Activated naive CD4-positive, alpha-beta T cell treated with anti-CD3 and anti-CD28 coated beads for 36 hours (primary cell): Measurements from ENCODE around the gene RALB. TPM values are rescaled to one million over a fixed set of nuclear protein-coding genes. Genes with fewer than 3 reads are reported as not detected.
"Not testable (repeated sequence)": the region's sequence is repeated elsewhere in the genome, so short reads cannot be mapped to it uniquely, and the experiment has no call there.

Experiments
- CTCF ChIA-PET: fragments of 350-600 bp; sonication (Branson Sonifier 250); formaldehyde crosslinking; loops from one replicate; lab custom pipeline; 2021; ENCODE audit warnings: antibody characterized with exemption; lab: Charles Lee
- DNase-seq: peaks from one replicate; pipeline ENCODE4 v3.0.0-alpha.2; 2020
- H3K27ac Mint-ChIP-seq: one replicate; pipeline ENCODE4 v1.8.0; 2021; ENCODE audit warnings: mild to moderate bottlenecking, mixed read lengths
- H3K27me3 Mint-ChIP-seq: one replicate; pipeline ENCODE4 v1.8.0; 2021; ENCODE audit warnings: low read depth, mixed read lengths
- H3K36me3 Mint-ChIP-seq: one replicate; pipeline ENCODE4 v1.8.0; 2021; ENCODE audit warnings: low read depth, mixed read lengths
- H3K4me1 Mint-ChIP-seq: one replicate; pipeline ENCODE4 v1.8.0; 2021; ENCODE audit warnings: low read depth, mixed read lengths
- H3K4me3 Mint-ChIP-seq: one replicate; pipeline ENCODE4 v1.8.0; 2021; ENCODE audit warnings: mild to moderate bottlenecking, moderate library complexity, mixed read lengths
- H3K9me3 Mint-ChIP-seq: one replicate; pipeline ENCODE4 v1.8.0; 2021; ENCODE audit warnings: mixed read lengths
- intact Hi-C: fragments of 100-400 bp; cut with micrococcal nuclease; formaldehyde crosslinking; loops from one replicate; pipeline ENCODE4 v1.15.1; 2023
- total RNA-seq, 2 experiments: library from RNA; stranded (reverse); gene quantifications; one replicate each; pipeline ENCODE4 v1.2.3, GENCODE V29; 2021

Gene RALB
- total RNA-seq, 2 experiments from 2014 or later, result 16.4 to 19.3 TPM

DNA sequence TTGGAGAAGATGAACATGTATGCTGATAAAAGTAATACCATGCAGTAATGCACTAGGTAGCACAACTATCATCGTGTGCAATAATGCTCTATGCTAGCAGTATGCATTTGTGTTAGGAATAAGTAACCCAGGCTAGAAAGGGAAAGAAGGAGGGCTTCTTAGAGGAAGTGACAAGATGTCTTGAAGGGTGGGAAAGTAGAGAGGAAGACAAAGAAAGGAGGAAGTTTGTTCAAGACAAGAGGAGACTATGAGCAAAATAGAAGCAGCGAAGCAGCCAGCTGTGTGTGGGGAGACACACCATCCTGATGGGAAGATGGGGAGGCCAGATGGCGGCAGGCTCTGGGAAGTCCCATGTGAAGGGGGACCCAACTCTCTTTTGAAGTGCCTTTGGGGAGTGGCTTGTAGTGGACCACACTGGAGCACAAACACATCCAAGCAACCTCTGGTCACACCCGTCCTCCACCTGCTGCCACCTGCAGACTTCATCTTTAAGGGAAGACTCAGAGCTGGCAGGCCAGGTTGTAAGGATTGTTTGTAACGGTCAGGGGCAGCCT, 53.4 kb downstream of the RALB start:
- H3K4me3 Mint-ChIP-seq, result no peak overlapping the region
- CTCF ChIA-PET, result no interaction called here
- H3K27me3 Mint-ChIP-seq, result no peaks in the 10 kb centered on the region
- H3K36me3 Mint-ChIP-seq, result no peaks in the 10 kb centered on the region
- H3K4me1 Mint-ChIP-seq, result peaks cover 3% of the 10 kb centered on the region
- DNase-seq, result no peak
- intact Hi-C loops, result no loop called here
- no peak overlapping the region for H3K27ac Mint-ChIP-seq
- no peaks in the 10 kb centered on the region for H3K9me3 Mint-ChIP-seq

GRCh38 chr2:120307482-120307881, 54.8 kb downstream of the RALB start:
- intact Hi-C loops, result no loop called here
- DNase-seq, result no peak
- H3K9me3 Mint-ChIP-seq, result no peaks in the 10 kb centered on the region
- H3K4me1 Mint-ChIP-seq, result peaks cover under 1% of the 10 kb centered on the region
- no peak overlapping the region for H3K27ac Mint-ChIP-seq
- H3K36me3 Mint-ChIP-seq, result no peaks in the 10 kb centered on the region
- H3K4me3 Mint-ChIP-seq, result no peak overlapping the region
- CTCF ChIA-PET, result no interaction called here
- H3K27me3 Mint-ChIP-seq, result no peaks in the 10 kb centered on the region

DNA sequence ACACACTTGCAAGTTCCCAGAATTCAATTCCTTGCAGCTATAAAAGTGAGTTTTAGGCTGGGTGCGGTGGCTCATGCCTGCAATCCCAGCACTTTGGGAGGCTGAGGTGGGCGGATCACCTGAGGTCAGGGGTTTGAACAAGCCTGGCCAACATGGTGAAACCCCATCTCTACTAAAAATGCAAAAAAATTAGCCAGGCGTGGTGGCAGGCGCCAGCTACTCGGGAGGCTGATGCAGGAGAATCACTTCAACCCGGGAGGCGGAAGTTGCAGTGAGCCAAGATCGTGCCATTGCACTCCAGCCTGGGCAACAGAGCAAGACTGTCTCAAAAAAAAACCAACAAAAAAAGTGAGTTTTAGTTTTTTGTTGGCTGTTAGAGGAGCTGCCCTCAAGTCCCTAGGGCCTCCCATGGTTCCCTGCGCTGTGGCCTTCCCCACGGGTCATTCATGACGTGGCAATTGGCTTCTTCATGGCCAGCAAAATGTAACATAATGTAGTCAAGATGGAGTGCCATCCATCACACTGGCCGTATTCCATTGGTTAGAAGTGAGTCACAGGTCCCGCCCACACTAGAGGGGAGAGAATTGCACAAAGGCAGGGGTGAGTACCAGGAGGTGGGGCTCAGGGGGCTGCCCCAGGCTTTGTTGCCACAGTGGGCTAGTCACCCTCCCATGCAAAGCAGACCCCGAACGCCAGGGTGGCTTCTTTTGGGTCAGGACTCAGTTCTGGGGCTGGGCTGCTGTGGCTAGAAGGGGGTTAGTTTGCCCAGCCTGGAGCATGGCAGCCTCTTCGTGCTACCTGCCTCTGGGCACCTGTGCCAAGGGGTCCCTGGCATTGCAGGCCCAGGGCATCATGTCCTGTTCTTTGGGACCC, 55.6 kb downstream of the RALB start:
- Mint-ChIP-seq H3K9me3 (no peaks in the 10 kb centered on the region), H3K27me3 (no peaks in the 10 kb centered on the region), H3K4me3 (no peak overlapping the region), H3K36me3 (no peaks in the 10 kb centered on the region), H3K4me1 (peaks cover 9% of the 10 kb centered on the region), H3K27ac (no peak overlapping the region)
- intact Hi-C loops, result no loop called here
- CTCF ChIA-PET, result interaction anchor here (0.6 kb wide), 1 partner anchor 37 kb away, joined by 5 read pairs; no protein-coding TSS in a partner anchor
- no peak for DNase-seq

DNA sequence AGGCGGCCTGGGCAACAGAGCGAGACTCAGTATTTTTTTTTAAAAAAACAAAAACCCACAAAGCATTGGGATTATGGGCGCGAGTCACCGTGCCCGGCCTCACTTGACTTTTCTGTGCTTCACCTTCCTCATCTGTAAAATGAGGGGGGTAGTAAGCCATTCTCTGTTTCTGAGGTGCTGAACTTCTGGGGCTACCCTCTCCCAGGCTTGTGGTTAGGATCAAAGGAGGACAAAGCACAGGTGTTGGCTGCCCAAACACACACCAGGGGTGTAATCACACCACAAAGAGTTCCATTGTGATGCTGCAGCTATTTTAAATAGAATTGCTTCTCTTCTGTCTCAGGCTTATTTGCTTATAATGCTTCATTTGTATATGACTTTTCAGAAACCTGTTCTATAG, 57.5 kb downstream of the RALB start:
- no peak for DNase-seq
- Mint-ChIP-seq H3K36me3 (no peaks in the 10 kb centered on the region), H3K9me3 (no peaks in the 10 kb centered on the region), H3K4me1 (peaks cover 27% of the 10 kb centered on the region), H3K4me3 (no peak overlapping the region), H3K27me3 (no peaks in the 10 kb centered on the region), H3K27ac (no peak overlapping the region)
- intact Hi-C loops, result loop anchor here (5.0 kb wide), 1 partner anchor 483 kb away; no protein-coding TSS in a partner anchor
- CTCF ChIA-PET, result no interaction called here

DNA sequence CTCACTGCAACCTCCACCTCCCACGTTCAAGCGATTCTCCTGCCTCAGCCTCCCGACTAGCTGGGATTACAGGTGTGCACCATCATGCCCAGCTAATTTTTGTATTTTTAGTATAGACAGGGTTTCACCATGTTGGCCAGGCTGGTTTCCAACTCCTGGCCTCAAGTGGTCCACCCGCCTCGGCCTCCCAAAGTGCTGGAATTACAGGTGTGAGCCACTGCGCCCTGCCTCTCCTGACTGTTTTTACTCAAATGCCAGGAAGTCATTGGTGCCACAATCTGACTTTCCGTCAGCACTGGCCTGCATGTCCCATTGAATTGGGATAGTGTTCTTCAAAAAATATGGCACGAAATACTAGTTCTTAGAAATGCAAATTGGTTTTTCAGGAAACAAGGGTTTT, 58.2 kb downstream of the RALB start:
- CTCF ChIA-PET, result interaction anchor here (0.6 to 4.2 kb wide), 4 partner anchors 24 to 876 kb away, joined by 3 to 30 read pairs (median 3); partner anchors contain the start of gene RALB

GRCh38 chr2:120312076-120312475, 59.4 kb downstream of the RALB start:
- H3K27me3 Mint-ChIP-seq, result no peaks in the 10 kb centered on the region
- no peak for DNase-seq
- CTCF ChIA-PET, result interaction anchor here (0.6 to 4.3 kb wide), 18 partner anchors 9 to 670 kb away, joined by 3 to 68 read pairs (median 6); partner anchors contain the start of gene RALB
- no peak overlapping the region for H3K4me3 Mint-ChIP-seq
- no peaks in the 10 kb centered on the region for H3K9me3 Mint-ChIP-seq
- H3K4me1 Mint-ChIP-seq, result peaks cover 32% of the 10 kb centered on the region
- H3K27ac Mint-ChIP-seq, result no peak overlapping the region
- H3K36me3 Mint-ChIP-seq, result no peaks in the 10 kb centered on the region
- intact Hi-C loops, result loop anchor here (2.0 to 5.0 kb wide), 4 partner anchors 299 to 671 kb away; partner anchors contain the start of gene EPB41L5

More for the DNA sequence above, 58.2 kb downstream of the RALB start:
- H3K9me3 Mint-ChIP-seq, H3K27ac Mint-ChIP-seq, DNase-seq, H3K4me3 Mint-ChIP-seq, H3K36me3 Mint-ChIP-seq, H3K27me3 Mint-ChIP-seq: not testable (repeated sequence)
- H3K4me1 Mint-ChIP-seq, result peaks cover 32% of the 10 kb centered on the region
- intact Hi-C loops, result loop anchor here (5.0 kb wide), 1 partner anchor 484 kb away; no protein-coding TSS in a partner anchor

DNA sequence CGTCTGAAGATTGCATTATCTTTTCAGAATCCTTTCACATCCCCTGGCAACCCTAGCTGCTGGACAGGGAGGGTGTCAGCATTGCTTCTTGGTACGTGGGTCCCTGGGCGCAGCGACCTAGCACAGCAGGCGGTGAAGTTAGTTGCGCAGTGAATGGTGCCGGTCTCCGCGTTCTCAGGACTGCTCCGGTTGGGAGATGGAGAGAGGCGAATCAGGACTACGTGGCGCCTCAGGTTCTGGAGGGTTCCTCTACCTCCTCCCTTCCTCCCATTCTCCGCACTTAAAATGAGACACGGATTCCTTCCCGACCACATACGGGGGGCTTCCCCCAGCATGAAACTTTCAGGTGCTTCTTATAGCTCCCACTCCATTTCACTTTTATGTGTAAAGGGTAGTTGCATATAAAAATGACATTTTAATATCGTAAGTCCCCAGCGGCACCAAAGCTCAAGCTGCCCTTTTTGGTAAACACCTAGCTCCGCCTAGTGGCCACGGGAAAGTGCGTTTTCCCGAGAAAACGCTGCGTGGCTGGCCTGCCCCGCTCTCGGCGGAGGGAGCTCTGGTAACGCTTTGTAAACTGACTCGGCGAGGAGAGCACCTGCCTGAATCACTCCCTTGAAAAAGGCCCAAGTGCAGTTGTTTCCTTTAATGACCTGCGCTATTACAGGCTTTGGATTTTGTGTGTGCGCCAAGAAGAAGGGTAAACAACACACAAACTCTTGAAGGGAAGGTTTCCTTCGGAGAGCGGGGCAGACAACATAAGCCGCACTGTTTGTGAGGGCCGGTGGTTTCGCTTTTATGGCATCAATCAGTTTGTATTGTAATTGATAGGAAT, 60.4 kb downstream of the RALB start:
- H3K27ac Mint-ChIP-seq, result no peak overlapping the region
- CTCF ChIA-PET, result interaction anchor here (0.7 to 4.3 kb wide), 42 partner anchors 10 to 1162 kb away, joined by 3 to 68 read pairs (median 5); partner anchors contain the start of genes EPB41L5 and RALB

GRCh38 chr2:120313695-120314615, 61.3 kb downstream of the RALB start:
- CTCF ChIA-PET, result interaction anchor here (0.7 to 4.3 kb wide), 43 partner anchors 10 to 673 kb away, joined by 3 to 68 read pairs (median 6); partner anchors contain the start of genes EPB41L5 and RALB
- Mint-ChIP-seq H3K36me3 (no peaks in the 10 kb centered on the region), H3K27ac (no peak overlapping the region), H3K4me1 (peaks cover 32% of the 10 kb centered on the region), H3K27me3 (no peaks in the 10 kb centered on the region), H3K4me3 (peak overlapping the region; percentile 65), H3K9me3 (no peaks in the 10 kb centered on the region)
- no peak for DNase-seq
- intact Hi-C loops, result loop anchor here (1.0 to 5.0 kb wide), 15 partner anchors 62 to 673 kb away; partner anchors contain the start of genes EPB41L5 and RALB

More for the DNA sequence above, 60.4 kb downstream of the RALB start:
- H3K27me3 Mint-ChIP-seq, result no peaks in the 10 kb centered on the region
- peaks cover 32% of the 10 kb centered on the region for H3K4me1 Mint-ChIP-seq
- peak overlapping the region; percentile 65 for H3K4me3 Mint-ChIP-seq
- no peaks in the 10 kb centered on the region for H3K9me3 Mint-ChIP-seq
- intact Hi-C loops, result loop anchor here (1.0 to 5.0 kb wide), 15 partner anchors 61 to 672 kb away; partner anchors contain the start of genes EPB41L5 and RALB
- H3K36me3 Mint-ChIP-seq, result no peaks in the 10 kb centered on the region
- peak; percentile 92 for DNase-seq

- no peaks in the 10 kb centered on the region for H3K9me3 Mint-ChIP-seq
- peak overlapping the region; percentile 9 for H3K4me3 Mint-ChIP-seq
- intact Hi-C loops, result loop anchor here (5.0 kb wide), 1 partner anchor 488 kb away; no protein-coding TSS in a partner anchor
- H3K36me3 Mint-ChIP-seq, result no peaks in the 10 kb centered on the region
- H3K27ac Mint-ChIP-seq, result no peak overlapping the region
- peak; percentile 46 for DNase-seq
- no peaks in the 10 kb centered on the region for H3K27me3 Mint-ChIP-seq
- peaks cover 32% of the 10 kb centered on the region for H3K4me1 Mint-ChIP-seq
- CTCF ChIA-PET, result interaction anchor here (0.8 to 4.3 kb wide), 15 partner anchors 12 to 366 kb away, joined by 3 to 68 read pairs (median 7); partner anchors contain the start of gene RALB
Measured at GRCh38 chr2:120314690-120315366, 62.2 kb downstream of the RALB start.

DNA sequence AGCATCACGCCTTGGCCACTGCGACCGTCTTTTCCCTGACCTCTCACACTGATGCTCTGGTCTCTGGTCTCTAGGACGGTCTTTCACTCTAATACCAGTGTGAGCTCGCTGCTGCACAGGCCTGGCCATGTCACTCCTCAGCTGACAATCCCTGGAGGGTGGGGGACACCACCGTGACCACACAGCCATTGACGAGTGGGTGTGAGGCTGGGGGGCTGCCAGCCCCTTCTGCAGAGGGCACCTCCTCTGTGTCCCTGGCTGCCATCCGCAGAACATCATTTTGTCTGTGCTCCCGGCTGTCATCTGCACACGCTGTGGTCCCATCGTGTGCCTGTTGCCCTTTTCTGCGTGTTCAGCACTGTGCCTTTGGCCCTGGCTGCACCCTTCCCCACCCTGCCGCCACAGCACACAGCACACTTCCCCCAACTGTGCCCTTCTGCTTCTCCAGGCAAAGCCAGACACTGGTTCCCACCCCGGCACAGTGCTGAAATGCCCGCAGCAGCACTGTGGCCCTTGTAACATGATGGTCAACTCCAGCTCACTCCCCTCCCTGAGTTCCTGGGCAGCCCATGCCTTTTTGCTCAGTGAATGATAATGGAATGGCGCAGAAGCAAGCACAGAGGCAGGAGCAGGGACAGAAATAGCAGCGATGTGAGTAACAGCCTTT, 62.8 kb downstream of the RALB start:
- Mint-ChIP-seq H3K36me3 (no peaks in the 10 kb centered on the region), H3K27ac (no peak overlapping the region), H3K27me3 (no peaks in the 10 kb centered on the region), H3K4me3 (no peak overlapping the region), H3K9me3 (no peaks in the 10 kb centered on the region), H3K4me1 (peaks cover 32% of the 10 kb centered on the region)
- CTCF ChIA-PET, result interaction anchor here (1.0 to 4.3 kb wide), 4 partner anchors 88 to 206 kb away, joined by 3 to 68 read pairs (median 6); no protein-coding TSS in a partner anchor
- no peak for DNase-seq
- intact Hi-C loops, result no loop called here
